Mesenteric fat pad (tissue), 1 donor: Measurements from ENCODE around the gene TXLNG. TPM values are rescaled to one million over a fixed set of nuclear protein-coding genes. Genes with fewer than 3 reads are reported as not detected.
"Not testable (repeated sequence)": the region's sequence is repeated elsewhere in the genome, so short reads cannot be mapped to it uniquely, and the experiment has no call there.

Experiments
- DNase-seq: peaks from one replicate; pipeline ENCODE4 v3.0.0-alpha.2; 2020; ENCODE audit warnings: low spot score
- total RNA-seq: library from RNA; stranded (reverse); fragmentation: NEBNext Ultra II Directional; extraction: Animal tissue kit (Norgen Biotek cat#: 25700); gene quantifications from one replicate; pipeline ENCODE4 v1.2.1, GENCODE V29; 2021
- donor health status: DM: yes; HTN: yes; CAD: no.

TXLNG gene
- total RNA-seq, 1 donor from 2014 or later, result 25.6 TPM

GRCh38 chrX:16838202-16839066 is 52.2 kb downstream of the TXLNG start:
- DNase-seq, result no peak

- no peak for DNase-seq
These were observed 53.1 kb downstream of the TXLNG start for GRCh38 chrX:16839219-16839851.

GRCh38 chrX:16839852-16840460 is 53.7 kb downstream of the TXLNG start:
- DNase-seq, result no peak

GRCh38 chrX:16842684-16843083 is 56.4 kb downstream of the TXLNG start:
- no peak for DNase-seq

GRCh38 chrX:16843208-16843909 is 57.1 kb downstream of the TXLNG start:
- no peak for DNase-seq

GRCh38 chrX:16845686-16846085 is 59.4 kb downstream of the TXLNG start:
- DNase-seq, result no peak

GRCh38 chrX:16848541-16848940 is 62.3 kb downstream of the TXLNG start:
- no peak for DNase-seq

GRCh38 chrX:16851421-16851820 is 65.2 kb downstream of the TXLNG start:
- DNase-seq, result no peak

GRCh38 chrX:16851827-16852226 is 65.6 kb downstream of the TXLNG start:
- no peak for DNase-seq

- no peak for DNase-seq
These were observed 66.4 kb downstream of the TXLNG start for GRCh38 chrX:16852617-16853179.

GRCh38 chrX:16853537-16853936 is 67.3 kb downstream of the TXLNG start:
- no peak for DNase-seq

- no peak for DNase-seq
These were observed 69.3 kb downstream of the TXLNG start for GRCh38 chrX:16855363-16856075.

- DNase-seq, result not testable (repeated sequence)
These were observed 69.8 kb downstream of the TXLNG start for GRCh38 chrX:16856076-16856404.

- DNase-seq, result no peak
These were observed 70.5 kb downstream of the TXLNG start for GRCh38 chrX:16856744-16857143.

- DNase-seq, result no peak
These were observed 76.6 kb downstream of the TXLNG start for GRCh38 chrX:16862829-16863228.

- DNase-seq, result no peak
These were observed 81.7 kb downstream of the TXLNG start for GRCh38 chrX:16867947-16868346.

GRCh38 chrX:16868920-16869319 is 82.7 kb downstream of the TXLNG start:
- no peak for DNase-seq

GRCh38 chrX:16869393-16870094 is 83.3 kb downstream of the TXLNG start:
- DNase-seq, result no peak

GRCh38 chrX:16870095-16870861 is 84.0 kb downstream of the TXLNG start, which contains the start of gene RBBP7:
Gene RBBP7, minus strand, starts transcription at chrX:16870362. Its CDS starts 309 bp downstream, at chrX:16870053.
- peak; percentile 98 for DNase-seq
